Esophagus mucosa (tissue), 1 donor: ENCODE measurements around the gene PRR15L. TPM values are rescaled to one million over a fixed set of nuclear protein-coding genes. Genes with fewer than 3 reads are reported as not detected.

Source experiments
- total RNA-seq: library from RNA; stranded (reverse); gene quantifications from one replicate; pipeline ENCODE4 v1.2.4, GENCODE V29; 2023
- donor health status: DM: yes; HTN: yes; CAD: no.

PRR15L gene
- total RNA-seq, 1 donor from 2014 or later = 11.0 TPM

Other genes with a start within 250 kb of the PRR15L start
- not detected for gene TBX21, start 224.6 kb downstream of the PRR15L start, total RNA-seq
- gene OSBPL7, start 136.1 kb downstream of the PRR15L start, total RNA-seq = 1.8 TPM
- 26.7 TPM for gene MRPL10, start 126.3 kb downstream of the PRR15L start, total RNA-seq
- gene LRRC46, start 126.2 kb downstream of the PRR15L start, total RNA-seq = 0.28 TPM
- gene SCRN2, start 116.6 kb downstream of the PRR15L start, total RNA-seq = 21.2 TPM
- gene SP6, start 106.7 kb downstream of the PRR15L start, total RNA-seq = 5.9 TPM
- 12.7 TPM for gene SP2, start 61.6 kb downstream of the PRR15L start, total RNA-seq
- 33.3 TPM for gene PNPO, start 16.3 kb downstream of the PRR15L start, total RNA-seq
- gene CDK5RAP3, start 13.2 kb upstream of the PRR15L start, total RNA-seq = 73.4 TPM
- 17.3 TPM for gene COPZ2, start 79.9 kb upstream of the PRR15L start, total RNA-seq
- gene NFE2L1, start 90.5 kb upstream of the PRR15L start, total RNA-seq = 90.4 TPM
- 29.2 TPM for gene CBX1, start 143.6 kb upstream of the PRR15L start, total RNA-seq
- 17.4 TPM for gene SNX11, start 149.9 kb upstream of the PRR15L start, total RNA-seq